ENCODE results near the gene RANBP3. TPM values are rescaled to one million over a fixed set of nuclear protein-coding genes. Genes with fewer than 3 reads are reported as not detected.
"Not testable (repeated sequence)": the region's sequence is repeated elsewhere in the genome, so short reads cannot be mapped to it uniquely, and the experiment has no call there.

The RANBP3 gene
- total RNA-seq, 2 donors from 2014 or later: 52.1 to 62.7 TPM

- H3K27me3 ChIP-seq: peaks cover 5% of the 10 kb centered on the region
- no peaks in the 10 kb centered on the region for H3K4me1 ChIP-seq
- no peak overlapping the region for H3K4me3 ChIP-seq
- intact Hi-C loops (cut with DNase I): loop anchor here (2.0 to 5.0 kb wide), 2 partner anchors 70 to 87 kb away; partner anchors contain the start of gene NRTN
- peak; percentile 48 for DNase-seq
- no peak overlapping the region for H3K27ac ChIP-seq
- H3K9me3 ChIP-seq: no peaks in the 10 kb centered on the region
- H3K9ac ChIP-seq (ENCODE audit: low read depth in 2 of 2, low read length in 2 of 2): peak overlapping the region in 1 of 2 donors; percentile 3
- H3K36me3 ChIP-seq: no peaks in the 10 kb centered on the region
- TF ChIP-seq CTCF (IDR thresholded peaks at IDR 0.05): peak; percentile 60
Observed at GRCh38 chr19:5891938-5892771, 85.8 kb downstream of the RANBP3 start.

- H3K4me1 ChIP-seq: no peaks in the 10 kb centered on the region
- H3K36me3 ChIP-seq: no peaks in the 10 kb centered on the region
- no peak for DNase-seq
- no peaks in the 10 kb centered on the region for H3K9me3 ChIP-seq
- H3K9ac ChIP-seq (ENCODE audit: low read depth in 2 of 2, low read length in 2 of 2): no peak overlapping the region
- H3K27ac ChIP-seq: no peak overlapping the region
- TF ChIP-seq CTCF (IDR thresholded peaks at IDR 0.05): no peak
- peaks cover 5% of the 10 kb centered on the region for H3K27me3 ChIP-seq
- intact Hi-C loops (cut with DNase I): loop anchor here (5.0 kb wide), 1 partner anchor 69 kb away; no protein-coding TSS in a partner anchor
- H3K4me3 ChIP-seq: no peak overlapping the region
Observed at GRCh38 chr19:5891572-5891937, 86.4 kb downstream of the RANBP3 start.

- no peaks in the 10 kb centered on the region for H3K9me3 ChIP-seq
- peaks cover 5% of the 10 kb centered on the region for H3K27me3 ChIP-seq
- H3K9ac ChIP-seq (ENCODE audit: low read depth in 2 of 2, low read length in 2 of 2): no peak overlapping the region
- intact Hi-C loops (cut with DNase I): loop anchor here (5.0 kb wide), 1 partner anchor 68 kb away; no protein-coding TSS in a partner anchor
- no peaks in the 10 kb centered on the region for H3K4me1 ChIP-seq
- no peak for DNase-seq
- H3K27ac ChIP-seq: no peak overlapping the region
- no peak overlapping the region for H3K4me3 ChIP-seq
- no peak for TF ChIP-seq CTCF (IDR thresholded peaks at IDR 0.05)
- H3K36me3 ChIP-seq: no peaks in the 10 kb centered on the region
Observed at GRCh38 chr19:5890099-5890498, 87.8 kb downstream of the RANBP3 start.

GRCh38 chr19:5889288-5889971 lies 88.5 kb downstream of the RANBP3 start:
- DNase-seq: no peak
- H3K9me3 ChIP-seq: no peaks in the 10 kb centered on the region
- H3K4me1 ChIP-seq: no peaks in the 10 kb centered on the region
- H3K27ac ChIP-seq: no peak overlapping the region
- no peak for TF ChIP-seq CTCF (IDR thresholded peaks at IDR 0.05)
- H3K9ac ChIP-seq (ENCODE audit: low read depth in 2 of 2, low read length in 2 of 2): peak overlapping the region in 1 of 2 donors; percentile 35
- intact Hi-C loops (cut with DNase I): no loop called here
- no peaks in the 10 kb centered on the region for H3K36me3 ChIP-seq
- no peak overlapping the region for H3K4me3 ChIP-seq
- peaks cover 5% of the 10 kb centered on the region for H3K27me3 ChIP-seq

- H3K9me3 ChIP-seq; H3K27ac ChIP-seq; H3K36me3 ChIP-seq; H3K27me3 ChIP-seq; H3K9ac ChIP-seq (ENCODE audit: low read depth in 2 of 2, low read length in 2 of 2); intact Hi-C loops (cut with DNase I); H3K4me3 ChIP-seq; DNase-seq; H3K4me1 ChIP-seq: not testable (repeated sequence)
Observed at GRCh38 chr19:5884065-5884811, 93.7 kb downstream of the RANBP3 start.

GRCh38 chr19:5883157-5883873 lies 94.6 kb downstream of the RANBP3 start:
- H3K27ac ChIP-seq; H3K4me3 ChIP-seq; H3K9me3 ChIP-seq; H3K36me3 ChIP-seq; H3K27me3 ChIP-seq; H3K4me1 ChIP-seq; H3K9ac ChIP-seq (ENCODE audit: low read depth in 2 of 2, low read length in 2 of 2); intact Hi-C loops (cut with DNase I); DNase-seq: not testable (repeated sequence)
